Myocyte (in vitro differentiated cells): ENCODE results near the gene PPP1R8. TPM values are rescaled to one million over a fixed set of nuclear protein-coding genes. Genes with fewer than 3 reads are reported as not detected.

Experiments
- DNase-seq: peaks from one replicate; pipeline ENCODE4 v3.0.0-alpha.2; 2012; ENCODE audit warnings: low read depth
- total RNA-seq: library from RNA; depleted of rRNA; stranded (reverse); fragments of >200 nt; gene quantifications from 2 replicates; pipeline ENCODE4 v1.2.3, GENCODE V29; 2014

Gene PPP1R8
- total RNA-seq, 1 donor from 2014 or later: 48.2 TPM

DNA sequence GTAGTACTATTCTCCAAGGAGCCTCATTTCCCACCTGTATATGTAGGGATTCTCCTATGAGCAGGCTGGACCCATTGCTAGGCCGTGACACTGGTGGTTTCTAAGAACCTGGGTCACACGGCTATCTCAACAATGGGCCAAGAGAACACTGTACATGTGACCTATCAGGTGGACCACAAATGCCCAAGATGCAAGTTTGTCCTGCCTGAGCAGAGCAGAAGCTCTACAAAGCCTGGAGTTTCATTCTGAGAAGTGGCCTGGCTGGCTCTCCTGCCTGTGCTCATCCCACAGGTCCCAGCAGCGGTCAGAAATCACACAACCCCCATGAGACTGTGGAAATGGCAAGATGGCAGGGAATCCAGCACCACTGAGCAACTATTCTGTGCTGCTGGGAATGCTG, 58.9 kb downstream of the PPP1R8 start:
- DNase-seq: no peak

DNA sequence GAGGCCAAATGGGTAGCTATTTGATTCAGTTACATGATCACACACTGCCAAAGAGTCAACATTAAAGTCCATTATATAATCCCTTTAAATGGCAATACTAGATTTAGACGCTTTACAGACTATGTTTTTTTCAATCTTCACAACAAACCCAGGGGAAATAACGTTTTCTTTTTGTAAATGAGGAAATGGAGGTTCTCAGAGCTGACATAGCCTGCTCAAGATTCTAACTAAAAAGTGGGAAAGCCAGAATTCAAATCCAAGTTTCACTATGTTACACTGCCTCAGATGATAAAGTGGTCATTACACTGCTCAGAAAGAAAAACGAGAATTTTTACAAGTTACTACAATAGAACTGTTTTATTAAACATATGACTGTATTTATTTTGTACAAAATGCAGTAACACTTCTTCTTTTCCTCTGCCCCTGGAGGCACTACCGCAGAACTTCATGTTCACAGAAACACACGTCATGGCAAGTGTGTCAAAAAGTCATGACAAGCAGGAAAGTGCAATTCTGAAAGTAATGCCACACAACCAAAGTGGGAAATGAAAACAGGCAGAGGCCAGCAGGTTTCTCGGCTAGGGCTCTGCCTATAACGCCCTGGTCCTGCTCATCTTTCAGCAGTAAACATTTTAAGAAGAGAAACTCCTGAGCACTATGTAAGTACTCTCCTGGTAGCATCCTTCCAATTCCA, 60.8 kb downstream of the PPP1R8 start:
- no peak for DNase-seq

DNA sequence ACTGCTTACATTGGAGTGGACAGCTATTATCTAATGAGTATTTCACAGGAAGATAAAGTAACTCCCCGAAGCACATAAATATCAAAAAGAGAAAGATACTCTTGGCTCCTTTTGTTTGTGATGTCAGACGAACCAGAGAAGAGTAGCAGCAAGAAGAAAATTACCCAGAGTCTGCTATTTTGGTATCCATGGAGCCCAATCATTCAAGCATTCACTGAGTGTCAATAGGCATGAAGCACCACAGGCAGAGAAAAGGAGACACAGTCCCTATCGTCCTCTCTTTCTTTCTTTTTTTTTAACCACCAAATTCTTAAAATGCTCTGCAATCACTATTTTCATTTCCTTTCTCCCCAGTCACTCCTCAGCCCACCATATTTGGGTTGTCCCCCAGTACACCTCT, 63.9 kb downstream of the PPP1R8 start:
- no peak for DNase-seq

Other genes with a start within 250 kb of the PPP1R8 start
- 46.6 and 55.3 TPM in 2 replicates for gene AHDC1, start 226.6 kb upstream of the PPP1R8 start, total RNA-seq
- 0.05 and 0.29 TPM in 2 replicates for gene FGR, start 195.6 kb upstream of the PPP1R8 start, total RNA-seq
- 509 and 774 TPM in 2 replicates for gene IFI6, start 158.6 kb upstream of the PPP1R8 start, total RNA-seq
- 22.3 and 33.4 TPM in 2 replicates for gene FAM76A, start 104.8 kb upstream of the PPP1R8 start, total RNA-seq
- gene STX12, start 57.6 kb upstream of the PPP1R8 start, total RNA-seq: 42.1 and 43.0 TPM in 2 replicates
- 27.3 and 30.6 TPM in 2 replicates for gene THEMIS2, start 41.8 kb downstream of the PPP1R8 start, total RNA-seq
- gene RPA2, start 83.8 kb downstream of the PPP1R8 start, total RNA-seq: 94.5 and 150 TPM in 2 replicates
- not detected in 2 replicates for gene SMPDL3B, start 104.2 kb downstream of the PPP1R8 start, total RNA-seq
- 5.1 and 6.6 TPM in 2 replicates for gene XKR8, start 129.2 kb downstream of the PPP1R8 start, total RNA-seq